Sciatic nerve (tissue), 2 donors: ENCODE results near the gene ELP1. TPM values are rescaled to one million over a fixed set of nuclear protein-coding genes. Genes with fewer than 3 reads are reported as not detected.
"Not testable (repeated sequence)": the region's sequence is repeated elsewhere in the genome, so short reads cannot be mapped to it uniquely, and the experiment has no call there.

ENCODE experiments used
- ATAC-seq: fragments of 200-7000 bp; cut with Tn5 transposase; one replicate; pipeline ENCODE4 v1.9.1; 2020; ENCODE audit warnings: mild to moderate bottlenecking, moderate library complexity
- DNase-seq: peaks from one replicate; pipeline ENCODE4 v3.0.0-alpha.2; 2020; ENCODE audit warnings: low spot score
- intact Hi-C: fragments of 100-400 bp; cut with DNase I; formaldehyde crosslinking; loops from one replicate; pipeline ENCODE4 v1.14.2; 2022
- total RNA-seq: library from RNA; stranded (reverse); fragmentation: NEBNext Ultra II Directional; extraction: Animal tissue kit (Norgen Biotek cat#: 25700); gene quantifications from one replicate; pipeline ENCODE4 v1.2.1, GENCODE V29; 2021
- donor health status: DM: no; HTN: no; CAD: no.
- donor health status: DM: no; HTN: no; CAD: no.

ELP1 gene
- total RNA-seq, 1 donor from 2014 or later, result 21.8 TPM

DNA sequence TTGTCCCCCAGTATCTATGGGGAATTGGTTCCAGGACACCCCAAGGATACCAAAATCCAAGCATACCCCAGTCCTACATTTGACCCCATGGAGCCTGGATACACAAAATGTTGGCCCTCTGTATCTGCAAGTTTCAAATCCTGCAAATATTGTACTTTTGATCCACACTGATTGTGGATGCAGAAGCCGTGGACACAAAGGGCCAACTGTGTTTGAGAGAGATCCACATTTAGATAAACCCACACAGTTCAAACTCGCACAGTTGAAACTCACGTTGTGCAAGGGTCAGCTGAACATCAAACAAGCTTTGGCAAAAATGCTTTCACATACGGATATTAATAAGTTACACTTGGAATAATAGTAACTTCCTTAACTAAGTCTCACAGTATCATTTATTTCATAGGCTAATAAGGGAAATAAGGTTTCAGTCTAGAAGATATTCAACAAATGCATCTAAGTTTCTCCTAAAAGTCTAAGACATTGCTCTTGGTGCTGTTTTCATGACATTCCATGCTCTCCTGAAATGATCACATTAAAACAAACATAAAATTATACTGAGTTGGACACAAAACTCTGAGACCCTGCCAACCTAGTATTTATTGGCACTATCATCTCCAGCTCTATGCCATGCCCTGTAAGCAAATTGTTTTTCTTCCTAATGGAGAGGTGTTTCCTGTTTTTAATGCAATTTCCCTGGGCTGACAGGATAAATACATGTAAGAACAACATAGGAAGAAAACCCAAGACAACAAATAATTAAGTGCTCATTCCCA lies 39.5 kb downstream of the ELP1 start:
- intact Hi-C loops, result no loop called here
- DNase-seq, result no peak
- no peak for ATAC-seq

DNA sequence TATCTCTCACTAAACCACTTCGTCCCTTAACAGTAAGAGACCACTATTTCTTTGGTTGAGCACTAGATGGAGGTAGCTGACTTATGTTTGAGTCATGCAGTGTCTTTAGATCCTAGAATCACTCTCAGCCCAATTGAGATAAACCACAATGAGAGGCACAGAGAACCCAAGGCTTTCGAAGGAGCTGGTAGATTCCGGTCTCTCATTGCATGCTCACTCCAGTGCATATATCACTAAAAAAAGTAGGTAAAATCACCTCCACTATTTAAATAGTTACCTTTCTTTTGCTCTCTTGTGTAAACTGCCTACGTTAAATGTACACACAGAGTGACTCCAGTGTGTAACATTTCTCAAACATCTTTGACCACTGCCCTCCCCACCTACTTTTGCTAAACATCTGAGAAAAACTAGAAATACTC lies 44.3 kb downstream of the ELP1 start:
- no peak for ATAC-seq
- intact Hi-C loops, result no loop called here
- DNase-seq, result no peak

DNA sequence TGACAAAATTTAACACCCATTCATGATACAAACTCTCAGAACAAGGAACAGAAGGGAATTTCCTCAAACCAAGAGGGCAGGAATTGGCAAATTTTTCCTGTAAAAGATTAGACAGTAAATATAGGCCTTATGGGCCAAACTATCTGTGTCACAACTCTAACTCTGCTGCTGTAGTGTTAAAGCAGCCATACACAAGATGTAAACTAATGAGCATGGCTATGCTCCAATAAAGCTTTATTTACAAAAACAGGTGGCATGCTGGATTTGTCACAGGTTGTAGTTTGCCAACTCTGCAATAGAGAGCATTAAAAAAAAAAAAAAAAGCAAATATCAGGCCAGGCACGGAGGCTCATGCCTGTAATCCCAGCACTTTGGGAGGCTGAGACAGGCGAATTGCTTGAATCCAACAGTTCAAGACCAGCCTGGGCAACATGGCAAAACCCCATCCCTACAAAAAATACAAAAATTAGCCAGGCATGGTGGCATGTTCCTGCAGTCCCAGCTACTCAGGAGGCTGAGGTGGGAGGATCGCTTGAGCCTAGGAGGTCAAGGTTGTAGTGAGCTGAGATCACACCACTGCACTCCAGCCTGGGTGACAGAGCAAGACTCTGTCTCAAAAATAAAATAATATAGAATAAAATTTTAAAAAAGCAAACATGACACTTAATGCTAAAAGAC lies 47.2 kb downstream of the ELP1 start:
- intact Hi-C loops, DNase-seq, ATAC-seq: not testable (repeated sequence)

DNA sequence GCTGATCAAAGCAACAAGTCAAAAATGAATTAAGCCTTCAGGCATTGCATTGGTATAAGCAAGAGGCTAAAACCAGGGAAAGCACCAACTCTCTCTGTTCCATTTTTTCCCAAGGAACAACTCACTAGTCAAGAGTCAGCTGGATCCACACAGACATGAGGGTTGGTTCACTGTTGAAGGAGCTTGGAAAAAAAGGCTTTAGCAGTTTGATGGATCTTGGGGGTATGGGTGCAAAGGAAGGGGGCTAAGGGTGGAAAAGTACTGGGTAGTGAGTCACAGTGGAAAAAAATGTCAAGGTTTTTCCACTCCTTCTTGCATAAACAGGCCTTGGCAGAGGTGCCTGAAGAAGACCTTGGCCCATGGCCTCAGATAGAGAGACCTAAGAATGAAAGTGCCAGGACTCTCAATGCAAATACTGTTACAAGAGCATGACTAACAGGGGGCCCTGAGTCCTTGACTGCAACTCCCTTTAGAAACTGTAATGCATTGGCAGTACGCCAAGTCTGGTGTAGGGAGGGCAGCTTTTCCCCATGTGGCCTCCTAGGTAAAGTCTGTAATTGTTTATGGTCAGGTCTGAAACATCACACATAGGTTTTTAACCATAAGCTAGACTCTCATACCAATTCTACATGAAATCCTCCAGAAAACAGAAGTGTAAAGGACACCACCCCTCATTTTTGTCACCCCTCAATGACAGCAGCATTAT lies 48.1 kb downstream of the ELP1 start:
- ATAC-seq (no peak), DNase-seq (no peak)
- intact Hi-C loops, result no loop called here

DNA sequence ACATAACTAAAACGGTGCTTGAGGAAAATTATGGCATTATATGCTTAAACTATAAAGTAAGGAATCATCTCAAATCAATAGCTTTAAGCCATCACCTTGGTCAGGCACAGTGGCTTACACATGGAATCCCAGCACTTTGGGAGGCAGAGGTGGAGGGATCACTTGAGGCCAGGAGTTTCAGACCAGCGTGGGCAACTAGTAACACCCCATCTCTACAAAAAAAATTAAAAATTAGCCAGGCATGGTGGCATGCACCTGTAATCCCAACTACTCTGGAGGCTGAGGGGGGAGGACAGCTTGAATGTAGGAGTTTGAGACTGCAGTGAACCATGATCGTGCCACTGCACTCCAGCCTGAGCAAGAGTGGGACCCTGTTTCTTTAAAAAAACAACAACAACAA lies 49.2 kb downstream of the ELP1 start:
- ATAC-seq (no peak), DNase-seq (no peak)
- intact Hi-C loops, result no loop called here

DNA sequence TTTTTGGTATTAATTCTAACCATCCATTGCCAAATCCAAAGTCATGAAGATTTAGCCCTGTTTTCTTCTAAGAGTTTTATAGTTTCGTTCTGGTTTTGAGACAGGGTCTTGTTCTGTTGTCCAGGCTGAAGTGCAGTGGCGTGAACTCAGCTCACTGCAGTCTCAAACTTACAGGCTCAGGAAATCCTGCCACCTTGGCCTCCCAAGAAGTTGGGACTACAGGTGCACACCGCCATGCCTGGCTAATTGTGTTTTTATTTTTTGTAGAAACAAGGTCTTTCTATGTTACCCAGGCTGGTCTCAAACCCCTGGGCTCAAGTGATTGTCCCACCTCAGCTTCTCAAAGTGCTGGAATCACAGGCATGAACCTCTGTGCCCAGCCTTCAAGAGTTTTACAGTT lies 50.8 kb downstream of the ELP1 start:
- intact Hi-C loops, result no loop called here
- DNase-seq (no peak), ATAC-seq (no peak)

DNA sequence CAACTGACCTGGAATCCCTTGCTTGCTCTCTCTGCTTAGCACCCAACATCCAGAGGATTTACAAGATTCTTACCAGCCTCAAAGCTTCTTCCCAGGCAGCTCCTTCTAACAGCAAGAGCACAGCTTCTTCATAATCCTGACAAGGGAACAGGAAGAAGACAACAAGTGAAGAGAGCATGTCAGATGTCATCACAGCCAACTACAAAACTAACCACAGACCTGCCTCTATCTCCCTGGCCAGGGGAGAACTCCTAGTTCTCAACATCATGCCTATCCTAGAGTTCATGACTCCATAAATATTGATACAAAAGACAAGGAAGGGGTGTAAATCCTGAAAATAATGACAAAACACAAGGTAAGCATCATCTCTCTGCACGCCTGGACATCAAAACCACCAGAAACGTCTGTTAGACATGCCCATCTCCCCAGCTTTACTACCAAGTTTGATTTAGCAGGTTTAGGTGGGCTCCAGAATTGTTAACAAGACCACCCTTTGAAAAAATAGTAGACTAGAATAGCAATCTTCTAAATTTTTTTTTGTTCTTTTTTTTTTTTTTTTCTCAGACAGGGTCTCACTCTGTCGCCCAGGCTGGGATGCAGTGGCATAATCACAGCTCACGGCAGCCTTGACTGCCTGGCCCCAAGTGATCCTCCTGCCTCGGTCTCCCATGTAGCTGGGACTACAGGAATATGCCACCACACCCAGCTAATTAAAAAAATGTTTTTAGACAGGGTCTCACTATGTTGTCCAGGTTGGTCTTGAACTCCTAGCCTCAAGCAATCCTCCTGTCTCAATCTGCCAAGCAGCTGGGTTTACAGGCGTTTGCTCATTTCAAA lies 51.7 kb downstream of the ELP1 start:
- DNase-seq, result no peak
- intact Hi-C loops, result no loop called here
- no peak for ATAC-seq

DNA sequence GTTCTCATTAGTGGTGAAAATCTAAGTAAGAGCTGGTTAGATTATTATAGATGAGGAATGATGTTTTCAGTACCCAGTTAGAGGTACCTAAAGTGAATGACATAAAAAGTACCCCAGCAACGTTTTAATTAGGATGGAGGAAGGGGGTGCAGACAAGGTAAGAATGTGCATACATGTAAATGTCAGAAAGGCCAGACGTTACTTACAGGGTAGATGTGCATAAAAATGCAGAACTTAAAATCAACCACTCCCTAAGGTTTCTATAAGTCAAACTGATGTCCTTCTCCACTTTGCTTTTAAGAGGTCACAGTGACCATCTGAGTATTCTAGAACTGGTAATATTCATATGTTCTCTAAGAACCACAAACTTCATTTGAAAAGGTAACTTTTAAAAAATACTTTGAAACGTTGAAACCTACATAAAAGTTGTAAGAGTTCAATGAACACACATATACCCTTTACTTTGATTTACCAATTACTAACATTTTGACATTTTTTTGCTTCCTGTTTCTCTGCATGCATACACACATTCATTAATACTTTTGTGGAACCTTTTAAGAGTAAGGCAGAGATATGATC lies 53.1 kb downstream of the ELP1 start:
- no peak for ATAC-seq
- intact Hi-C loops, result no loop called here

DNA sequence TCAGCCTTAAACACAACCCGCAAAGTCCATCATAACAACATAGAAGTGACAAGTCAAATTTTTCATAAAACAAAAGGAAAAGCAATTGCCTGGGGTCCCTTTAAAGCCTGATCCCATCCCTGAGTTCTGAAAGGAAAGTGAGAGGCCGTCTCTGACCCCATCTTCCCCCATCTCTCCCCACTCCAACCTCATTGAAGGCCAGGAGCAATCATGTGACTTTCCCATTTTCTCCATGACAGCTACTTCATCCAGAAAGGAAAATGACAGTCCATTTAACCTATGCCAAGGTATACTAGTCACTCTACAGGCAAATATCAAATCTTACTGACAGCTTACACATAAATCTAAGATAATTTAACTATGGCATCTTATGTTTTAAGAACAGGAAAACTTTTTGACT lies 56.4 kb downstream of the ELP1 start:
- no peak for ATAC-seq

More for the DNA sequence above, 53.1 kb downstream of the ELP1 start:
- DNase-seq, result no peak

DNA sequence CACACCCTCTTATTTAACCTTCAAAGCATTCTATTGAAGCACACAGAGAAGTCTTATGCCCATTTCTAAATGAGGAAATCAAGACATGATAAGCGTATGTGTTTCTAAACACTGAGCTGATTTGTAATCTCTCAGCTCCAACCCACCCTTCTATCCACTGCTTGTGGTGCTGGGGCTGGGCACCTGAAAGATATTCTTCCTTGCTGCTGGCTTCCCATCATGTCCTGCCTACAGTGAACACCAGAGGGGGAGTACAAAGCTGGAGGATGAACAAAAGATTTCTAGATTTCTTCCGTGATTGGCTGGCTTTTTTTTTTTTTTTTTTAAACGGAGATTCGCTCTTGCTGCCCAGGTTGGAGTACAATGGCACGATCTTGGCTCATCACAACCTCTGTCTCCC lies 57.5 kb downstream of the ELP1 start:
- intact Hi-C loops, result no loop called here
- ATAC-seq (no peak), DNase-seq (no peak)

More for the DNA sequence above, 56.4 kb downstream of the ELP1 start:
- DNase-seq, result no peak
- intact Hi-C loops, result no loop called here

DNA sequence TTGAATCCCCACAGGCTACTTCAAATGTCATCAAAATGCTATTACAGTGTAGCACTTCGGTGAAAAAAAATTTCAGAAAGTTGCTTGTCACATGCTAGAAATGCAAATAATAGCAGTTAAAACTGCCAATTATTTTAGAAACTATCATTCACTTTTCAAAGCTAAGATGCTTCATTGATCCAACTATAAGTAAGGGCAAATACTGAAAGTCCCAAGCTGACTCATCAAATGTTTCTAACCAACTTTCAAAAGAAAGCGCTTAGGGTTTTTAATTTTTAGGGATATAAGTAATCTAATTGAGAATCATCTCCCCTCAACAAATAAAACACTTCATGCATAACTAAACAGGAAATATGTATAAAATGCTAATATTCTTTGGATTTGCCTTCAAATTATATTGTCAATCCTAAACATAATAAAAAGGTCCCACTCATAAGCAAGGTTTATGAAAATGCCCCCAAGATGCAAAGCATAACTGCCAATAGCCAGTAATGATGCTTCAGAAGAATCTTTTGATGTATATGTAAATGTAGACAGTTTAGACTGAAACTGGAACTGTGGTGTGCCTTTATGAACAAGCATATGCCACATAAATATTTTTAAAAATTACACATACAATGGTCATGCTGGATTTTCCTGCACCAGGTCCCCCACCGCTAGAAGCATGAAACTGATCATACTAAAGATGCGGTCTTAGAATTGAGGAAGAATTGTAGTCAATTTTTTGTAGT lies 59.7 kb downstream of the ELP1 start:
- intact Hi-C loops, result no loop called here
- DNase-seq, result no peak
- no peak for ATAC-seq

DNA sequence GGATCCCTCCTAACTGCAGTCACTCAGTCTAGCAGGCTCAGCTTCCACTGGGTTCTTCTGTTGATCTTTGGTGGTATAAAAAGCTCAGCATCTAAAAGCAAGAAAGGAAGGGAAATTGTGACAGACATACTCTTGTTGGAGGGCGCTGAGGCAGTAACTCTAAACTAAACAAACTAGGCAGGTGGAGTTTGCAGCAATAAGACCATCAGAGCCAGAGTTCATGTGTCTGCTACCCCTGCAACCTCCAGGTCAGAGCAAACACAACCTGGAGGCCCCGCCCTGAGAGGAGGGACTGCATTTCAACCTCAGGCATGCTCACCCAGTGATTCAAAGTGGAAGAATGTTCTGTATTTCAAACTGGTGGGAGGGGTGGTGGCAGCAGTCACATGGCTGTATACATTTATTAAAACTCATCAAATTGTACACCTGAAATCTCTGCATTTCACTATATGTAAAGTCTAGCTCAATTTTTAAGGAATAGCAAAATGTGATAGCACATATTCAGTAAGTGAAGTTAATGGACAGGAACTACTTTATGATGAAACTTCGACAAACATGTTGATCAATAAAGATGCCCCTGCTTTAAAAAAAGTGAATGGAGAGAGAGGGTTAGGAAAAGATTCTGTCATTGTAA lies 64.7 kb downstream of the ELP1 start:
- intact Hi-C loops, result no loop called here
- ATAC-seq (no peak), DNase-seq (no peak)

DNA sequence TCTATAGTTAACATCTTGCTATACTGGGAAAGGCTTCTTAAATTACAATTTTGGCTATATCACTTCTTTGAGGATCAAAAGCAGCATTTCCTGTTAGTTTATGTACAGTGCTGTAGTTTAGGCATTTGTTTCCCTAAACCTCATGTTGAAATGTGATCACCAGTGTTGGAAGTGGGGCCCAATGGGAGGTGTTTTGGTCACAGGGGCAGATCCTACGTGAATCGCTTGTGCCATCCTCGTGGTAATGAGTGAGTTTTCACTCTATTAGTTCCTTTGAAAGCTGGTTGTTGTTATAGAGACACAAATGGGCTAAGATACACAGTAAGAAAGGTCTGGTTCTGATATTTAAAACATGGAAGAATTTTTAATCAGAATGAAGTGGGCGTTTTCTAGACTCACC lies 66.1 kb downstream of the ELP1 start:
- no peak for ATAC-seq
- no peak for DNase-seq
- intact Hi-C loops, result no loop called here

DNA sequence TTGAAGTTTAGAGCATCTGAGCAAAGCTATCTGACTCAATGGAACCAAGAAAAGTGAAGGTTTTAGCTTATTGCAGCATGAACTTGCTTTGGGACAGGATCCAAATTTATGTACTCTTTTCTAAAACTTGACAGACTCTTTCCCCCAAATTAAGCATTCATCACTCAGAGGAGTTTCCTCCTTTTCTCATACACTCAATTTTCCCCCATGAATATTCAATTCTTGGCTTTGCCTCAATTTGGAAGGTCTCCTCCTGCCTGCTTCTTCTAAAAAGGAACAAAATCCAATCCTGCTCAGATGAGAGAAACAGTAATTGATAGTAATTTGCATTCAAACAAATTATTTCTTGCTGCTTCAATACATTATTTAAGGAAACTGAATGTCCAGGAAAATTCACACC lies 66.8 kb downstream of the ELP1 start:
- ATAC-seq (no peak), DNase-seq (no peak)
- intact Hi-C loops, result no loop called here

DNA sequence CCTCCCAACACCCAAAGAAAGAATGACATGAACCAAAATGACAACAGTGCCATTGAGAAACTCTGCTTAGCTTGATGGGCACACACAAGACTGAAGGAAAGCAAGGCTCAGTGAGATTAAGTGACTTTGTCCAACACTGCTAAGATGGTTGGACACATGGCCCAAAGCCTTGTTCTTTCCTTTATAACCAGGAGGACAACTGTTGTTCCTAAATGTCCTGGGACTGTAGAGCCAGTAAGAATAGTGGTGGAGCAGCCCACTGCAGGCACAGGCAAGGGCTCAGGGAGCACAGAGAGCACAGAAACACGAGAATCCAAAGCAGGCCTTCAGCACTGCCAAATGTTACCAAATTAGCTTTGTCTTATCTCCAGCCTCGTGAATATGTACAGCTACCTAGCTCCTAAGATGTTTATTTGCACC lies 67.9 kb downstream of the ELP1 start:
- ATAC-seq, result no peak
- DNase-seq, result no peak
- intact Hi-C loops, result no loop called here

DNA sequence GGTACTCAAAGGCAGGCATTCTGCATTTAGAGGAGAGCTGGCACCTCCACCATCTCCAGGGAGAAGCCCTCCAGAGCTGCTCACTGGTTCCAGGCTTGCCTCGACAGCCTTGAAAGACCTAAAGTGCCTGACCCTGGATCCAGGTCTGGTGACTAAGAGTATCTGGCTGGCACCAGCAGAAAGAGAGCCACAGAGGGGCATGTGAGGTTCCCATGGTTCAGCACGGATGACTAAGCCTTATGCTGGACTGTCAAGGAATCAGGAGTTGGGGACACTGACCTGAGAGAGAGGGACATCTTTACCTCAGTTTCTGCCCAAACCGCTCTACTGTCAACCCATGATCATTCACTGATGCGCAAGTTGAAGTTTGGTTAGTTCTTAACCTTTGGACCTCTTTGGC lies 68.9 kb downstream of the ELP1 start:
- intact Hi-C loops, result no loop called here
- no peak for ATAC-seq
- no peak for DNase-seq

DNA sequence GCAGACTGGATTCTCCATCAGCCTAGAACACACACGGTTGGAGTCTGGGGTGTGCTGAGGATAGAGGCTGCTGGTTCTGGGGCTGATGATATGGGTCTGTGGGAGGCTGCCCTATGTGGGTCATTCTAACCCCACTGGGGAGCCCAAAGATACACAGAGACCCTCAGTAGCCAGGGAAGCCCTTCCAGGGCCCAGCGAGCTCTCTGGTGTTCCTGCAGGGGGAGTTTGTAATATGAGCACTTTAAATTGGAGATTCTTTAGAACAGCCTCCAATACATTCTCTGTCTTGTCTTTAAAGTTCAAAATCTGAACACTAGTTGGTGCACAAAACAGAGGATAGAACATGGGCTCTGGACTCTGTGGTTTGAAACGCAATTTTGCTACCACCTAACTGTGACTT lies 69.5 kb downstream of the ELP1 start:
- DNase-seq, result no peak
- ATAC-seq, result no peak
- intact Hi-C loops, result no loop called here

DNA sequence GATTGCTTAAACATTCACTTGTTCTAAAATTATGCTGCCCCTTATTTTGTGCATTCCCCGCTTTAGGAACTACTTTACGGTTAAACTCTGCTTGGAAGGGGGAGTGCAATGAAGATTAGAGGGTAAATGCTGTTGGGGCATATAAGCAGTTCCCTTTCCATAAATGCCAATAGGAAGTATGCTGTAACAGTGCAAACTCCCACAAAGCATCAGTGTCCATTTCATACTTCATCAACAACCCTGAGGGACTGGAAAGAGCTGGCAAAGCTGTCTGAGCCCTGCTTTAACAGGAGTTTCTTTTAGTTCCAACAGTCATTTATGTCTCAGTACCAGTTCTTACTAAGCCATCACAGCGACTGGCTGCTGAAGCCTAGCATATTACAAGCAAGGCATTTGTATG lies 70.0 kb downstream of the ELP1 start:
- intact Hi-C loops, result no loop called here
- no peak for DNase-seq
- no peak for ATAC-seq
